ENCODE measurements around the gene PCDHGC5. TPM values are rescaled to one million over a fixed set of nuclear protein-coding genes. Genes with fewer than 3 reads are reported as not detected.
A peak's percentile ranks its signal among the peaks of the same experiment; 100 is the strongest.

The PCDHGC5 gene
- total RNA-seq, 1 donor from 2014 or later, result 7.7 TPM

GRCh38 chr5:141490271-141490670, 1.4 kb downstream of the PCDHGC5 start:
- peaks cover 40% of the 10 kb centered on the region for H3K36me3 Mint-ChIP-seq (ENCODE audit: low read depth, unreplicated experiment)
- H3K79me2 ChIP-seq (ENCODE audit: insufficient read depth, low read length), result peaks cover 61% of the 10 kb centered on the region
- no peak overlapping the region for H3K9ac ChIP-seq (ENCODE audit: low read length)
- peaks cover 33% of the 10 kb centered on the region for H3K4me1 Mint-ChIP-seq (ENCODE audit: low read depth, unreplicated experiment)
- H2AFZ ChIP-seq (ENCODE audit: low read depth, low read length), result no peak overlapping the region
- peaks cover 58% of the 10 kb centered on the region for H4K20me1 ChIP-seq (ENCODE audit: insufficient read depth, low read length)
- H3K27me3 ChIP-seq (ENCODE audit: insufficient read depth, low read length), result no peaks in the 10 kb centered on the region
- no peak overlapping the region for H3K4me3 Mint-ChIP-seq (ENCODE audit: unreplicated experiment)
- H3K4me2 ChIP-seq (ENCODE audit: low read length), result no peak overlapping the region
- H3K27ac Mint-ChIP-seq (ENCODE audit: unreplicated experiment), result peak overlapping the region; percentile 15
- no peak overlapping the region for H3K4me3 ChIP-seq (ENCODE audit: insufficient read depth, low read depth, low read length)
- DNase-seq (ENCODE audit: low read depth) (no peak), FAIRE-seq (no peak)
- no peak overlapping the region for H3K27ac ChIP-seq (ENCODE audit: low read depth, low read length)
- no peaks in the 10 kb centered on the region for H3K36me3 ChIP-seq (ENCODE audit: insufficient read depth, low read length)
- no peaks in the 10 kb centered on the region for H3K27me3 Mint-ChIP-seq (ENCODE audit: low read depth, unreplicated experiment)
- peaks cover 40% of the 10 kb centered on the region for H3K4me1 ChIP-seq (ENCODE audit: insufficient read depth, low read length)
- TF ChIP-seq CTCF (IDR thresholded peaks at IDR 0.05; ENCODE audit: insufficient read depth, low read depth, low read length) (no peak), EZH2 (IDR thresholded peaks at IDR 0.05; ENCODE audit: insufficient read depth, low read length) (no peak)
- H3K9me3 Mint-ChIP-seq (ENCODE audit: unreplicated experiment), result peaks cover 2% of the 10 kb centered on the region
- no peaks in the 10 kb centered on the region for H3K9me3 ChIP-seq (ENCODE audit: insufficient read depth, low read depth, low read length)

- Mint-ChIP-seq H3K27ac (ENCODE audit: unreplicated experiment) (peak overlapping the region; percentile 15), H3K9me3 (ENCODE audit: unreplicated experiment) (peaks cover 2% of the 10 kb centered on the region), H3K27me3 (ENCODE audit: low read depth, unreplicated experiment) (no peaks in the 10 kb centered on the region), H3K4me1 (ENCODE audit: low read depth, unreplicated experiment) (peaks cover 37% of the 10 kb centered on the region), H3K36me3 (ENCODE audit: low read depth, unreplicated experiment) (peaks cover 37% of the 10 kb centered on the region), H3K4me3 (ENCODE audit: unreplicated experiment) (peak overlapping the region; percentile 25)
- no peaks in the 10 kb centered on the region for H3K9me3 ChIP-seq (ENCODE audit: insufficient read depth, low read depth, low read length)
- H3K4me3 ChIP-seq (ENCODE audit: insufficient read depth, low read depth, low read length), result no peak overlapping the region
- H3K79me2 ChIP-seq (ENCODE audit: insufficient read depth, low read length), result peaks cover 58% of the 10 kb centered on the region
- TF ChIP-seq CTCF (IDR thresholded peaks at IDR 0.05; ENCODE audit: insufficient read depth, low read depth, low read length), result no peak
- no peak for TF ChIP-seq EZH2 (IDR thresholded peaks at IDR 0.05; ENCODE audit: insufficient read depth, low read length)
- H3K4me1 ChIP-seq (ENCODE audit: insufficient read depth, low read length), result peaks cover 41% of the 10 kb centered on the region
- H4K20me1 ChIP-seq (ENCODE audit: insufficient read depth, low read length), result peaks cover 53% of the 10 kb centered on the region
- no peaks in the 10 kb centered on the region for H3K27me3 ChIP-seq (ENCODE audit: insufficient read depth, low read length)
- DNase-seq (ENCODE audit: low read depth) (no peak), FAIRE-seq (no peak)
- H3K27ac ChIP-seq (ENCODE audit: low read depth, low read length), result no peak overlapping the region
- H2AFZ ChIP-seq (ENCODE audit: low read depth, low read length), result no peak overlapping the region
- H3K4me2 ChIP-seq (ENCODE audit: low read length), result no peak overlapping the region
- H3K36me3 ChIP-seq (ENCODE audit: insufficient read depth, low read length), result no peaks in the 10 kb centered on the region
- H3K9ac ChIP-seq (ENCODE audit: low read length), result no peak overlapping the region
Measured at GRCh38 chr5:141490771-141491170, 1.9 kb downstream of the PCDHGC5 start.

- Histone ChIP-seq H3K36me3 (ENCODE audit: insufficient read depth, low read length) (no peaks in the 10 kb centered on the region), H3K9ac (ENCODE audit: low read length) (no peak overlapping the region), H4K20me1 (ENCODE audit: insufficient read depth, low read length) (peaks cover 46% of the 10 kb centered on the region), H3K27ac (ENCODE audit: low read depth, low read length) (no peak overlapping the region), H3K9me3 (ENCODE audit: insufficient read depth, low read depth, low read length) (no peaks in the 10 kb centered on the region), H3K27me3 (ENCODE audit: insufficient read depth, low read length) (no peaks in the 10 kb centered on the region), H3K4me1 (ENCODE audit: insufficient read depth, low read length) (peaks cover 49% of the 10 kb centered on the region), H3K4me2 (ENCODE audit: low read length) (no peak overlapping the region), H3K4me3 (ENCODE audit: insufficient read depth, low read depth, low read length) (no peak overlapping the region), H3K79me2 (ENCODE audit: insufficient read depth, low read length) (peaks cover 51% of the 10 kb centered on the region), H2AFZ (ENCODE audit: low read depth, low read length) (no peak overlapping the region)
- Mint-ChIP-seq H3K27ac (ENCODE audit: unreplicated experiment) (no peak overlapping the region), H3K36me3 (ENCODE audit: low read depth, unreplicated experiment) (peaks cover 32% of the 10 kb centered on the region), H3K4me3 (ENCODE audit: unreplicated experiment) (no peak overlapping the region), H3K9me3 (ENCODE audit: unreplicated experiment) (peaks cover 2% of the 10 kb centered on the region), H3K4me1 (ENCODE audit: low read depth, unreplicated experiment) (peaks cover 45% of the 10 kb centered on the region), H3K27me3 (ENCODE audit: low read depth, unreplicated experiment) (no peaks in the 10 kb centered on the region)
- TF ChIP-seq CTCF (IDR thresholded peaks at IDR 0.05; ENCODE audit: insufficient read depth, low read depth, low read length) (no peak), EZH2 (IDR thresholded peaks at IDR 0.05; ENCODE audit: insufficient read depth, low read length) (no peak)
- DNase-seq (ENCODE audit: low read depth), result no peak
- FAIRE-seq, result no peak
Measured at GRCh38 chr5:141491323-141492167, 2.7 kb downstream of the PCDHGC5 start.
